Ectodermal cell (in vitro differentiated cells): Measurements from ENCODE around the gene POLR2E.
A peak's percentile ranks its signal among the peaks of the same experiment; 100 is the strongest.

Source experiments
- H3K27ac ChIP-seq: 2 replicates; pipeline ENCODE4 v1.7.0; 2013; ENCODE audit warnings: mild to moderate bottlenecking, low read depth, low read length; ENCODE audit not compliant: insufficient read depth, poor library complexity, severe bottlenecking
- H3K27me3 ChIP-seq: 2 replicates; pipeline ENCODE4 v1.7.0; 2013; ENCODE audit warnings: mild to moderate bottlenecking, low read length; ENCODE audit not compliant: insufficient read depth, control insufficient read depth, poor library complexity, severe bottlenecking
- H3K36me3 ChIP-seq: one replicate; pipeline ENCODE4 v1.7.0; 2013; ENCODE audit warnings: low read length; ENCODE audit not compliant: control insufficient read depth, insufficient read depth
- H3K4me1 ChIP-seq: one replicate; pipeline ENCODE4 v1.7.0; 2013; ENCODE audit warnings: low read length; ENCODE audit not compliant: control insufficient read depth, insufficient read depth
- H3K4me3 ChIP-seq: 2 replicates; pipeline ENCODE4 v1.7.0; 2013; ENCODE audit warnings: low read depth, low read length, control low read depth; ENCODE audit not compliant: insufficient read depth
- H3K9me3 ChIP-seq: 2 replicates; pipeline ENCODE4 v1.7.0; 2013; ENCODE audit warnings: mild to moderate bottlenecking, low read length, moderate library complexity; ENCODE audit not compliant: control insufficient read depth
- WGBS, 2 experiments: methylation state at CpG; one replicate each; pipeline ENCODE4 v1.1.7; 2013; ENCODE audit warnings: missing lambda C conversion rate in 2 of 2; 5-methylcytosine and 5-hydroxymethylcytosine counted together

POLR2E gene

GRCh38 chr19:1068009-1069001, 26.9 kb downstream of the POLR2E start:
- Histone ChIP-seq H3K36me3 (no peaks in the 10 kb centered on the region), H3K4me3 (no peak overlapping the region), H3K9me3 (no peaks in the 10 kb centered on the region), H3K4me1 (peaks cover 13% of the 10 kb centered on the region), H3K27me3 (peaks cover 89% of the 10 kb centered on the region), H3K27ac (no peak overlapping the region)
- 91% methylated on average over 45 of the region's 45 CpGs for WGBS, 2 experiments

- Histone ChIP-seq H3K4me3 (peak overlapping the region; percentile 14), H3K27me3 (peaks cover 89% of the 10 kb centered on the region), H3K36me3 (no peaks in the 10 kb centered on the region), H3K4me1 (peaks cover 13% of the 10 kb centered on the region), H3K9me3 (no peaks in the 10 kb centered on the region), H3K27ac (no peak overlapping the region)
- 12 to 13% methylated on average over 38 of the region's 38 CpGs for WGBS, 2 experiments
Measured at GRCh38 chr19:1067341-1067957, 27.7 kb downstream of the POLR2E start.

DNA sequence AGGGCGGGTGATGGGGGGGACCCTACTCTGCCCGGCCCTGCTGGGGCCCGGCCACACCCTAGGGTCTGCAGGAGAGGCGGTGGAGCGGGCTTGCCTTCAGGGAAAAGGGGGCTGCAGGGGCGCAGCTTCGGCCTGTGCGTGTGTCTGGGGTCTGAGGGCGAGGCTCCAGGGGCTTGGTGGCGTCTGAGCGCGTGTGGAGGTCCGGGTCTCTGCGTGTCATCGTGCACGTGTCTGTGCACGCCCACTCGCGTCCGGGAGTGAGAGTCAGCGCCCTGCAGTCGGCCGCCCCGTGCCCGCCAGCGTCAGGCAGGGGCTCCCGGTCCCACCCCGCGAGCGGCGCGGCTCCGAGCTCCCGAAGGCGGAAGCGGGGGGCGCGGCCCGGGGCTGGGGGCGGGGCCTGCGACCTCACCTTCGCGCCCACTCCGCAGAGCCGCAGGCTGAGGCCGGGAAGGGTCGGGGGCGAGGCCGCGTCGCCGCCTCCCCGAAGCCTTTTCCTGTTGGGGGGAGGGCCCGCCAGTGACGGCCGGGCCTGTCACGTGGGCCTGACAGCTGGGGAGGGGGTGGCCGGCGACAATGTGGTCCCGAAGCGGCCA, 28.3 kb downstream of the POLR2E start, which contains the start of gene ARHGAP45:
Gene ARHGAP45, plus strand, starts transcription at position 420 of the 593 bp plus-strand sequence. CDS start 239 bp downstream, outside the sequence.
- 10 to 11% methylated on average over 61 of the region's 61 CpGs for WGBS, 2 experiments
- H3K9me3 ChIP-seq, result no peaks in the 10 kb centered on the region
- peaks cover 86% of the 10 kb centered on the region for H3K27me3 ChIP-seq
- H3K4me1 ChIP-seq, result peaks cover 13% of the 10 kb centered on the region
- no peak within 1 kb of the TSS for H3K27ac ChIP-seq
- H3K4me3 ChIP-seq, result peak within 1 kb of the TSS; percentile 14
- no peaks in the 10 kb centered on the region for H3K36me3 ChIP-seq

DNA sequence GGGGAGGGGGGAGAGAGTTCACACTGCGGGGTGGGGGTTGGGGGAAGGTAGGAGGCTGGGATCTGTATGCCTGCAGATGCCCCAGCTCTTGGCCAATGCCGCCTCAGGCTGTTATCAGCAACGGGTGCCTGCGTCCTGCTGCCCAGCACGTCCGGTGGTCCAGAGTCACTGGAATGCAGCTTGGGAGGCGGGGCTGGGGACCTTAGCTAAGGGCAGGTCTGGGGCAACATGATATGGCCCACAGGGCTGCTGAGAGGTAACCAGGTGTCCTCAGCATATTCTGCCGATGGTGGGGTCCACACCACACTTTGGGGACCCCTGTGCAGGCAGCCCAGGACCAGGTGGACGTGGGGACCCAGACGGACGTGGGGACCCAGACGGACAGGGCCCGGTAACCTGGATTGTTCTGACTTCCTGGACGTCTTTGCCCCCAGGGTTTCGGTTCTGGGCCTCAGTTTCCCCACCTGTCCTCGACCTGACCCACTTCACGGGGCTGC, 28.9 kb downstream of the POLR2E start:
- no peak overlapping the region for H3K4me3 ChIP-seq
- H3K4me1 ChIP-seq, result peaks cover 13% of the 10 kb centered on the region
- WGBS, 2 experiments, result 60 to 63% methylated on average over 17 of the region's 17 CpGs
- H3K27ac ChIP-seq, result no peak overlapping the region
- peaks cover 81% of the 10 kb centered on the region for H3K27me3 ChIP-seq
- H3K9me3 ChIP-seq, result no peaks in the 10 kb centered on the region
- no peaks in the 10 kb centered on the region for H3K36me3 ChIP-seq

GRCh38 chr19:1065606-1066109, 29.5 kb downstream of the POLR2E start:
- no peak overlapping the region for H3K27ac ChIP-seq
- no peaks in the 10 kb centered on the region for H3K9me3 ChIP-seq
- no peaks in the 10 kb centered on the region for H3K36me3 ChIP-seq
- no peak overlapping the region for H3K4me3 ChIP-seq
- H3K4me1 ChIP-seq, result peaks cover 13% of the 10 kb centered on the region
- WGBS, 2 experiments, result 70 to 71% methylated on average over 17 of the region's 17 CpGs
- peaks cover 74% of the 10 kb centered on the region for H3K27me3 ChIP-seq

DNA sequence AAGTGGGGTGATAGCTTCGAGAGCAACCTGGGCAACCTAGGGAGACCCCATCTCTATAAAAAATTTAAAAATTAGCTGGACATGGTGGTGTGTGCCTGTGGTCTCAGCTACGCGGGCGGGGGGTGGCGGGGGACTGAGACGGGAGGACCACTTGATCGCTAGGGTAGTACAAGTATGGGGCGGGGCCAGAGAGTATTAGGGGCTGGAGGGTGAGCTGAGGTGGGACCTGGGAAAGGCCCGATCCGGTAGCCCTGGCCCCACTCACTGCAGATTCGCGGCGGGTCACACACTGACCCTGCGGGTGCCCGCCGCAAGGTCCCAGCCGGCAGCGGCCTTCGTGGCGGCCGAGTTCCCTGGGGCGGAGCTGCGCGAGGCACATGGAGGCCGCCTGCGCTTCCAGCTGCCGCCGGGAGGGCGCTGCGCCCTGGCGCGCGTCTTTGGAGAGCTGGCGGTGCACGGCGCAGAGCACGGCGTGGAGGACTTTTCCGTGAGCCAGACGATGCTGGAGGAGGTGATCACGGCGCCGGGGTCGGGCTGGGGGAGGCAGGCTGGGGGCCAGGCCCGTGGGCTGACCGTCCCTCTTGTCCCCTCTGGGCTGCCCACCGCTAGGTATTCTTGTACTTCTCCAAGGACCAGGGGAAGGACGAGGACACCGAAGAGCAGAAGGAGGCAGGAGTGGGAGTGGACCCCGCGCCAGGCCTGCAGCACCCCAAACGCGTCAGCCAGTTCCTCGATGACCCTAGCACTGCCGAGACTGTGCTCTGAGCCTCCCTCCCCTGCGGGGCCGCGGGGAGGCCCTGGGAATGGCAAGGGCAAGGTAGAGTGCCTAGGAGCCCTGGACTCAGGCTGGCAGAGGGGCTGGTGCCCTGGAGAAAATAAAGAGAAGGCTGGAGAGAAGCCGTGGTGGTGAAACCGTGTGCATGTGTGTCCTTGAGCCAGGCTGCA, 30.2 kb downstream of the POLR2E start:
- Histone ChIP-seq H3K4me1 (peaks cover 13% of the 10 kb centered on the region), H3K36me3 (no peaks in the 10 kb centered on the region), H3K27me3 (peaks cover 67% of the 10 kb centered on the region), H3K4me3 (peak overlapping the region; percentile 2), H3K27ac (no peak overlapping the region), H3K9me3 (no peaks in the 10 kb centered on the region)
- 12 to 13% methylated on average over 60 of the region's 60 CpGs for WGBS, 2 experiments

DNA sequence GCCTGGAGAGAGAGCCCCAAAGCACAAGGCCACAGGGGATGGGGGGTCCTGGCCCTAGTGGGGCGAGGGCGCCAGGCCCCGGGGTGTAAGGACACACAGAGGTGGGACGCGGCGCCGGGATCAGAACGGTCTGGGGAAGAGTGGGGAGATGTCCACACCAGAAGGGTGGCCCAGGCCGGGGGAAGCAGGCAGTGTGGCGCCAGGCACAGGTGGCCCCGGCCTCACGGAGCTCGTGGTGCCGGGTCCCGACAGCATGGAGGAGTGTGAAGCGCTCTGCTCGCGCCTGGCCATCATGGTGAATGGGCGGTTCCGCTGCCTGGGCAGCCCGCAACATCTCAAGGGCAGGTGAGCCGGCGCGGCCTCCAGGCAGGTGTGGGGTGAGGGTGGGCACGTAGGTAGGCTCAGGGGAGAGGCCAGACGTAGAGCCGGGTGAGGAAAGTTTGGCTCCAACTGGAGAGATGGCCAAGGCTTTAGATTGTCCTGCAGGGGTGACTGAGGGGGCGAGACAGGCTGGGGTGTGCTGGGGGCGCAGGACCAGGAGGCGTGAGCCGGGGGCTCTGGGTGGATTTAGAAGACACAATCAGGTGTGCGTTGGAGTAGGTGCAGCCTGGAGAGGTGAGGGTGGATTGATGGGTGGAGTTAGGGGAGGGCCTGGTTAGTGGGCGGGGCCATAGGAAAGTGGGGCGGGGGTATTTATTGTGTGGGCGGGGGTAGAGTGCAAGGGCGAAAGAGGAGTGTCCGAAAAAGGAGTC, 31.1 kb downstream of the POLR2E start:
- Histone ChIP-seq H3K4me1 (peaks cover 13% of the 10 kb centered on the region), H3K9me3 (no peaks in the 10 kb centered on the region), H3K27me3 (peaks cover 58% of the 10 kb centered on the region), H3K36me3 (no peaks in the 10 kb centered on the region), H3K4me3 (no peak overlapping the region), H3K27ac (no peak overlapping the region)
- WGBS, 2 experiments, result 83% methylated on average over 37 of the region's 37 CpGs

DNA sequence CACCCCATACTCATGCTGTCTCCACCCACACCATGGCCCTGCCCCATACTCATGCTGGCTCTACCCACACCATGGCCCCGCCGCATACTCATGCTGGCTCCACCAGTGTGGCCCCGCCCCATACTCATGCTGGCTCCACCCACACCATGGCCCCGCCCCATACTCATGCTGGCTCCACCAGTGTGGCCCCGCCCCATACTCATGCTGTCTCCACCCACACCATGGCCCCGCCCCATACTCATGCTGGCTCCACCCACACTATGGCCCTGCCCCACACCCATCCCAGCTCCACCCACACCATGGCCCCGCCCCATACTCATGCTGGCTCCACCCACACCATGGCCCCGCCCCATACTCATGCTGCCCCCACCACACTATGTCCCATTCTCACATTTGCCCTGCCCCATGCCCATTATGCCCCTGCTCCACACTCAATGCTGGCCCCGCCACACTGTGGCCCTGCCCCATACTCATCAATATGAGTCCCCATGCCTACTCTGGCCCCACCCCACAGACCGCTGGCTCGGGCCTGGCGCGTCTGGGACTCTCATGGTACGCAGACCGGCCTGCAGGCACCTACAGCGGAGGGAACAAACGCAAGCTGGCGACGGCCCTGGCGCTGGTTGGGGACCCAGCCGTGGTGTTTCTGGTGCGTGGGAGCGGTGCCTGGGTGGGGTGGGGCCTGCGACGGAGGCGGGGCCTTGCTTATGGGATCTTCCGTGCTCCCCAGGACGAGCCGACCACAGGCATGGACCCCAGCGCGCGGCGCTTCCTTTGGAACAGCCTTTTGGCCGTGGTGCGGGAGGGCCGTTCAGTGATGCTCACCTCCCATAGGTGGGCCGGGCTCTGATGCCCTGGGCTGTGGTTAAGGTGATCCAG, 31.9 kb downstream of the POLR2E start:
- peaks cover 13% of the 10 kb centered on the region for H3K4me1 ChIP-seq
- no peak overlapping the region for H3K4me3 ChIP-seq
- H3K27ac ChIP-seq, result no peak overlapping the region
- H3K9me3 ChIP-seq, result no peaks in the 10 kb centered on the region
- H3K27me3 ChIP-seq, result peaks cover 50% of the 10 kb centered on the region
- no peaks in the 10 kb centered on the region for H3K36me3 ChIP-seq
- 93% methylated on average over 36 to 37 of the region's 37 CpGs for WGBS, 2 experiments
